HG03135 (cell line): ENCODE data around the gene MRPS31.
"Not testable (repeated sequence)": the region's sequence is repeated elsewhere in the genome, so short reads cannot be mapped to it uniquely, and the experiment has no call there.

Experiments
- ATAC-seq: cut with Tn5 transposase; IDR thresholded peaks from one replicate; pipeline ENCODE4 v1.9.1; 2021; ENCODE audit warnings: mild to moderate bottlenecking, moderate library complexity; ENCODE audit not compliant: unreplicated experiment

Gene MRPS31

DNA sequence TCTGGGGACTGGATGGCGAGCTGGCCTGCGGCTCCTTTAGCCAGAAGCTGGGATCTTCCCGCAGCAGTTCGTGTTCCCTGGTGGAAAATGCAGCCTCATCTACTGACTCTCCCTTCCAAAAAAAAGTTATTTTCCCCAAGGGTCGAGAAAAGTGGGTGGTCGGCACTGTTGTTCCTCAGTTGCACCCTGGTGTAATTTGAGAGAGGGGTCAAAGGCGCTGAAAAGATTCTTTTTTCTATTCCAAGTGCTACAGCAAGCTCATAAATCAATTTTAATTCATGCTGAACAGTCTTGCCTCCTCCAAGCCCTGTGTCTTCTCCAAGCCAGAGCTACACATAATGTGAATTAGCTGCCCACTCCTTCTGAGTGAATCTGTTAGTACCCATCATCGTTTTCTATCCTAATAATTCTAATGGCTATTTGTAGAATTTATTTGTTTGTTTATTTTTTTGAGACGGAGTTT, 19.2 kb upstream of the MRPS31 start:
- ATAC-seq, result no peak

DNA sequence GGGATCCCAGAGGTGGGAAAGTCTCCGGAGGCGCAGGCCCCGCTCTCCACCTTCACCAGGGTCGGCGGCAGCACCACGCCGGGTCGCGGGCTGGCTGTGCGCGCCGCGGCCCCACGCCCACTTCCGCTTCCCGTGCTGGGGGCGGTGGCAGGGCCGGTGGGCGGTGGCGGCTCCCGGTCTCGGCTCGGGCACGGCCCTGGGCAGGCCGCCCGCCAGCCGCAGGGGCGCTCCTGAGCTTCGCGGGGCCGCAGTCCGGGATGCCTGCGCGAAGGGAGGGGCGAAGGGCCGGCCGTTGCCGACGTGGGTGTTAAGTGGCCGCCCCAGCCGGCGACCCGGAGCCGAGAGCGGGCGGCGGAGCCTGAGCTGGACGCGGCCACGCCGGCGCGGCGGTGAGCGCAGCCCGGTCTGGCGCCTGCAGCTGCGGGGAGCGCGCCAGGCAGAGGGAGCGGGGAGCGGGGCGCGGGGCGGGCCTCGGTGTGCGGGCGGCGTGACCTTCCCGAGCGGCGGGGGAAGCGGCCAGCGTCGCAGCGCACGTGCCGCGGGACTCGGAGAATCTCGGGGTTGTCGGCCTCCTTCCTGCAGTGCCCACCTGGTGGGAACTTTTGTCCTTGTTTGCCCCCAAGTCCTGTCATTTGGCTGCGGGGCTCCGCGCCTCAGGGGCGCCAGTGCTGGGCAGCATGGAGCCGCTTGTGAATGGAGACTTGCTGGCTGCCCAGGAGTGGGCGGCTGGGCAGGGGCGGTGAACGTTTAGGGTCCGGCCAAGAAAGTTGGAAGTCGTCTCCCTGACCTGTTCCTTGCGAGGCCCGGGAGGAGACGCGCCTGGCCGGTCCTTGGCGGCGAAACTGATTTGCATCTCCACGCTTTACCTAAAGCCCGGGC, 18.5 kb upstream of the MRPS31 start, which contains the start of gene SLC25A15:
SLC25A15 (plus strand) TSS at position 337 of the 879 bp plus-strand sequence. CDS start 3,616 bp downstream, outside the sequence.
- ATAC-seq, result peak; percentile 65

DNA sequence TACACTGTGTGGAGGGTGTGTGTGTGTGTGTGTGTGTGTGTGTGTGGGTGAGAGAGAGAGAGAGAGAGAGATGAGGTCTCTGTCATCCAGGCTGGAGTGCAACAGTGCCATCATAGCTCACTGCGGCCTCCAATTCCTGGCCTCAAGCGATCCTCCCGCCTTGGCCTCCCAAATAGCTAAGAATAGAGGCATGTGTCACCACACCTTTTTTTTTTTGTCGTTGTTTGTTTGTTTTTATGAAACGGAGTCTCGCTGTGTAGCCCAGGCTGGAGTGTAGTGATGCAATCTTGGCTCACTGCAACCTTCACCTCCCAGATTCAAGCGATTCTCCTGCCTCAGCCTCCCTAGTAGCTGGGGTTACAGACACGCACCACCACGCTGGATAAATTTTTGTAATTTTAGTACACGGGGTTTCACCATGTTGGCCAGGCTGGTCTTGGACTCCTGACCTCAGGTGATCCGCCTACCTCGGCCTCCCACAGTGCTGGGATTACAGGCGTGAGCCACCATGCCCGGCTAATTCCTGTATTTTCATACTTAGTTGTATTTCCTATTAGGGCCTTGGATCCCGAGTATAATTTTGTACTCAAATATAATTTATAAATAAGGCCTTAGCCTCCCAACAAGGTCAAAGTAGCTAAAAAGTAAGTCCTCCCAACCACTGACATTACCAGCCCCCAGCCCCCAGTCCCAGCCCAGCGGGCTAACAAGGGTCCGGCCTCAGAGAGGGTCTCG, 17.7 kb upstream of the MRPS31 start:
- not testable (repeated sequence) for ATAC-seq

- ATAC-seq, result no peak
These were observed 16.1 kb upstream of the MRPS31 start for GRCh38 chr13:40787062-40787461.

- no peak for ATAC-seq
These were observed 15.6 kb upstream of the MRPS31 start for GRCh38 chr13:40786568-40786996.

- ATAC-seq, result no peak
These were observed 13.6 kb upstream of the MRPS31 start for GRCh38 chr13:40784540-40784939.

- ATAC-seq, result not testable (repeated sequence)
These were observed 12.0 kb upstream of the MRPS31 start for GRCh38 chr13:40782971-40783370.

- ATAC-seq, result no peak
These were observed 10.7 kb upstream of the MRPS31 start for GRCh38 chr13:40781717-40782116.

DNA sequence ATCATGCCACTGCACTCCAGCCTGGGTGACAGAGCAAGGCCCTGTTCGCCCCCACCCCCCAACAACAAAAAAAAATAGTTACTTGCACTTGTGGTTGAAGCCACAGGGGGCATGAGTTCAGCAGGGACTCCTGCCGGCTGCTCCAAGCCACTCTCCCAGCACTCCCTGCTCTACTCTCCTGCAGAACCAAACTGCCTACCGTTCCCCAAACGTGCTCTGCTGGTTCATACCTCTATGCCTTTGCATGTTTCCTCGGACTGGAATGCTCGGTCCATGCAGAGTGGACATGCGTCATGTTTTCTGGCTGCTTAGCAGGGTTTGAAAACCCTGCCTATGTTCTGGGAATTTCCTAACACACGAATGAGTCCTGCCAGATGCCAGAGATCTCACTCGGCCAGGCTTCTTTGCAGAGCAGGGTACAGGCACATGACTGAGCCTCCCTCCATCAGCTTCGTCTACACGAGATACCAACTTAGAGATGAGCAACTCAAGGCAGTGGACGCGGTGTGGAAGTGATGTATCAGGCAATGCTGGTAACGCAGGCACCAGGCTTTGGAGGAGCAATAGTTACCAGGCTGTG, 9.9 kb upstream of the MRPS31 start:
- no peak for ATAC-seq

DNA sequence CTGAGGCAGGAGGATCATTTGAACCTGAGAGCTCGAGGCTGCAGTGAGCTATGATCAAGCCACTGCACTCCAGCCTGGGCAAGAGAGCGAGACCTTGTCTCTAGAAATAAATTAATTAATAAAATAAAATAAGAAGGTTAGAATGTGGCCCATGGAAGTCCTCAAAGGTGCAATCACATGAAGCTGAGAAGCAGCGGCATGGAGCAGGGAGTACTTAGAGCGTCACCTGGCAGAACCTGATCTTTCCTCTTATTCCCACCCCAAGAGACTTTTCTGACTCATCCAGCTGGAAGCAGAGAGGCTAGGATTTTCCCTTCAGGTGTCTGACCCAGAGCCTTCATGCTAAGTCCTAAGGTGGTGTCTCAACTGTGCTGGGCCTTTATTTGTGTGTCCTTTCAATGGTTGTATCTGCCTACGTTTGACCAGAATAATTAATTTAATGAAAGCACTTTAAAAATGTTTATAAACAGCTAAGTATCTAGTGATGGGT, 8.9 kb upstream of the MRPS31 start:
- ATAC-seq, result no peak

- ATAC-seq, result no peak
These were observed 8.1 kb upstream of the MRPS31 start for GRCh38 chr13:40779049-40779448.

DNA sequence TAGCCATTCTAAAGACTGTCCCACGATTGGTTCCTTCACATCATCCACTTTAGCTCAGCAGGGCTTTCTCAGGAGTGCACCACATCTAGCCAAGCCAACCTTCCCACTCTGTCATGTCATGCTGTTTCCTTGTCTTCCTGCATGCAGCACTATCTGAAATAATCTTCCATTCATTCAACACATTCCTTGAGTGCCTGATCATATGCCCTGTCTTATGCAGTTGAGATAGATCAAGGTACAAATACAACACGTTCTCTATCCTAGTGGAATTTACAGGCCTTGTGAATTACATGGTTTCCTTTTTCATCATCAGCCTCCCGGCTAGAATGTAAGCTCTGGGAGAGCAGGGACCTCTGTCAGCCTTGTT, 6.8 kb upstream of the MRPS31 start:
- peak; percentile 4 for ATAC-seq

DNA sequence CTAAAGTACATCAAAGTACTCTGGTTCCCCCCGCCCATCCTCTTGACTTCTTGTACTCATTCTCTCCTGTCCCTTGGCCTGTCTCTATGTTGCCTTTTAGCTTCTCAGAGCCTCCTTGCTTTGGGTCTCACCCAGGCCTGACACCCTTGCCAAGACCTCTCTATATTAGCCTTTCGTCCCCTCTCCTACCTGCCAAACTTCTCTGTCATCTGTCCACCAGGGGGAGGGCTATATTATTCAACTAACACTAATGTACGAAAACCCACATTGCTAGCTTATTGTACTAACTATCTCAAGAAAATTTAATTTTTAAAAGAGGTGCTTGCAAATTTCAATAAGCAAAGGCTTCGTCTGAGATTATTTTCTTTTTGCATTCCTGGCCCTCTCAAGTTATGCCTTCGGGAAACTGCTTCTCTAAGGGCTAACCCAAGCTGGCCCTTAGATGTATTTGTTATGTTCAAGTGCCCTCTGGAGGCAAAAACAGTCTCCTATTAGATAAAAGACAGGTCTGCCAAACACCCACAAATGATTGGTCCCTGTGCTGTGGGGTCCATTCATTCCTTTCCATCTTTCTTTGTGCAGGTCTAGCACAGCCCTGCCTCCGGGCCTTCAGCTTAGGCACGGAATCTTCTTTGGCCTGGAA, 6.3 kb upstream of the MRPS31 start:
- peak; percentile 79 for ATAC-seq

GRCh38 chr13:40776681-40777165, 5.7 kb upstream of the MRPS31 start:
- peak; percentile 50 for ATAC-seq

DNA sequence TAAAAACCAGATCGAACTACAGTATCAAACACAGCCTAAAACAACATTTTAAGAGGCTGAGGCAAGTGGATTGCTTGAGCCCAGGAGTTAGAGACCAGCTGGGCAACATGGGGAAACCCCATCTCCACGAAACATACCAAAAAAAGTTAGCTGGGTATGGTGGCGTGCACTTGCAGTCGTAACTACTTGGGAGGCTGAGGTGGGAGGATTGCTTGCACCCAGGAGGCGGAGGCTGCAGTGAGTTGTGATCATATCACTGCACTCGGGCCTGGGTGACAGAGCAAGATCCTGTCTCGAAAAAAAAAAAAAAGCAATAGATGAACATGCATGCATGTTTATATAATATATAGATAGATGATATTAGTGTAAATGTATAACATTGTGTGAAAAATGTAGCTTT, 5.2 kb upstream of the MRPS31 start:
- no peak for ATAC-seq

DNA sequence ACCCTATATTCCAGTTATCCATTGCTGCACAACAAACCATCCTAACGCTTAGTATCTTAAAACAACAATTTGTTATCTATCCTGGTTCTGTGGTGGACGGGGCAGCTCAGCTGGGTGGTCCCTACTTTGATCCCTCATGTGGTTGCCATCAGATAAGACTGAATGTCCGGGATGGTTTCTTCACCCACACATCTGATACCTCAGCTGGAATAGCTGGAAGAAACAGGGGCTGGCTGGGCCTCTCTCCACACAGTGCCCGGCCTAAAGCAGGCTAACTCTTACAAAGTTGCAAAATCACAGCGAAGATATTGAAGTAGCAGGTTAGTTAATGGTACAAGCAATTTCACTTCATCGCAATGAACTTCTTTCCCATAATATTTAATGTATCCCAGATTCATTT, 3.7 kb upstream of the MRPS31 start:
- ATAC-seq, result no peak

- ATAC-seq, result no peak
These were observed 1.9 kb upstream of the MRPS31 start for GRCh38 chr13:40772765-40773473.

- no peak for ATAC-seq
These were observed 419 bp downstream of the MRPS31 start for GRCh38 chr13:40770609-40770933.

DNA sequence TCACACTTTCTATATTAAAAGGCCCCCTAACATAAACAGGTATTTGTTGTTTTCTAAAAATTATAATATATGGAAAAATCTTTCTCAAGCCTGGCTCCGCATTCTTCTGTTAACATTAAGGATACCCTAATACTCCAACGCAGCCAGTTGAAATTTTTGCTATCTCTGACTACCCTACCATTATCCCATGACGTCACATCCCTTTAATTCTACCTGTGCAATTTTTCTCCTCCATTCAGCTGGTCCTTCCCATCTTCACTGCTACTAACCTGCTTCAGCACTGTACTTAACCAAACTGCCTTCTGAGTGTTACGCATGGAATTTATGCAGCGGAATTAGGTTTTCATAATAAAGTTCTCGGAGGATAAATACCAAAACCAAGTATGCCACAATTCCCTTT, 1.0 kb downstream of the MRPS31 start:
- ATAC-seq, result no peak

DNA sequence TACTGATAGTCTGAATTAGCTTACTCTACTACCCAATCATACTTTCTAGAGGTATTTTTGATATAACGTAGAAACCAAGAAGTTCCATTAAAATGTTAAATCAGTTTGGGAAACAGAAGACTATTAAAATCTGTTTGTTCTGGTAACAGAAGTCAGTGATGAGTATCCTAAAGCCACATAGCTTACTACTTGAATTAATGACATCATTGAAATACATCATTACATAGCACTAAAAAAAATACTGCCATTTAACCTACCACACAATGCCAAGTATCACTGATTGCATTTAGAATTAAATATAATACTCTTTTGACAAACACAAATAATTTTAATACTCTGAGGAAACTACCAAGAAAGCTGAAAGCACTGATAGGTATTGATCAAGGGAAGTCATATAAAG, 5.4 kb downstream of the MRPS31 start:
- no peak for ATAC-seq
